ENCODE data around the gene IL20RB.
"Not testable (repeated sequence)": the region's sequence is repeated elsewhere in the genome, so short reads cannot be mapped to it uniquely, and the experiment has no call there.

IL20RB gene

DNA sequence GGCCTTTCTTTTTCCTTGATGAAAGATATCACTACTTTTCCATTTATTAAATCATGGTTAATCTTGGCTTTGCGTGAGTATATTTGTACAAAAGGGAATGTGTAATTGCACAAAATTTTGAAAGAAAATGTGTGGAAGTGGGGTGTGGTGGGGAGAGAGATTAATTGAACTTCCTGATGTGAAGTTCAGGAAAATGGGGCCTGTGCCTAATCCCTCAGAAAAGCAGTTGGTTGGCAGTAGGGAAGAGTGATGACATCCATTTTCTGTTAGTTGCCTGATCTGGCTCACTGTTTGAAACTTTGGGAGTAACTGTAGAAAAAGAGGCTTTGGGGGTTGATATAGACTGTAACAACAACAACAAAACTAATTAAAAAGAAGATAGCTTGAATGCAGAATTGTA lies 10.8 kb upstream of the IL20RB start:
- no peak for DNase-seq

DNA sequence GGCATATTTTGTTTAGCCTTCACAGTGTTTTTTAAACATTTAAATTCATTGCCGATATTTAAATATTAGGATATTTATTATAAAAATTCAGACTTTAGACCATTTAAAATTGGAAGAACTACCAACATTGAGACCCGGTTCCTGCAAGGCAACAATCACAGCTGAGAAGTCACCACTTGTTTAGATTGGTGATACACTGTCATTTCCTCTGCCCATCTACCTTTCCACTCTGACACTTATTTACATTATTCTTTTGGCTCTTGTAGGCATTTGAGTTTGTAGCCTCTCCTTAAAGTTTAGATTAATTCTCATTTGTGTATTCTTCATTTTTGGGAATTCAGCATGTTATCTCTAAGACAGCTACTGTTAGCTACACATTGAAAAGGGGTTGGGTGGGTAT lies 10.3 kb upstream of the IL20RB start:
- DNase-seq: no peak

DNA sequence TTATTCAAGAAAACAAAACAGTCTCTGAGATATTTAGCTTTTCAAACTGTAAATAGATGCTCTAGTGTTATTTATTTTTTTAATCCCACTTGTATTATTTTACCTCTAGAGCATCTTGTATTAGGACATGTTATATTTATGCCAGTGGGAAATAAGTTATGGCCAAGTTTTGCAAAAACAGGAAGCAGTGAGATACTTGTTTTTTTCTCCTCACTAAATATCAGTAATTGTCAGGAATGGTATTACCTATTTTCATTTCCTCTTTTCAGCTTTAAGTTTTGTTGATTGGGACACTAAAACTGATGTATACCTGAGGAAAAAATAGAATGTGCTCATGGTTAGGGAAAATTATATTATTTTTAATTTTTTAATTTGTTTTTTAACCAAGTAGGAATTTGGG lies 8.6 kb upstream of the IL20RB start:
- no peak for DNase-seq

- DNase-seq: no peak
Measured at GRCh38 chr3:136949708-136950107, 8.1 kb upstream of the IL20RB start.

- no peak for DNase-seq
Measured at GRCh38 chr3:136950623-136951022, 7.2 kb upstream of the IL20RB start.

DNA sequence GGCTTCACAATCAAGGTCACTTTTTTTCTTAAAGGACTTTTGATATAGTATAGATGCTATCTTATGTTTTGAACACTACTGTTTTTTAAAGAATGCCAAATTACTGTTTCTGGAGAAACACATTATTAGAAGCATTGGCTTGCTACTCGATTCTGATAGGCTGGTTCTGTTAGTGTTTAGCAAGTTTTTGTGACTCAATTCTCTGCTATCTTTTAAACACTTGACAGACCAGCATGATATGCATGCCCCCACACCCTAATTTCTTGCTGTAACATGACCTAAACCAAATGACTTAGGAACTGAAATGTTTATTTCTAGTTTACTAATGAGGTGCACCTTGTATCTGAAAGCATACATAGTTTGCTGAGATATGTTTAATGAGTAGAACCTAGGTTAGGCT lies 5.5 kb upstream of the IL20RB start:
- no peak for DNase-seq

DNA sequence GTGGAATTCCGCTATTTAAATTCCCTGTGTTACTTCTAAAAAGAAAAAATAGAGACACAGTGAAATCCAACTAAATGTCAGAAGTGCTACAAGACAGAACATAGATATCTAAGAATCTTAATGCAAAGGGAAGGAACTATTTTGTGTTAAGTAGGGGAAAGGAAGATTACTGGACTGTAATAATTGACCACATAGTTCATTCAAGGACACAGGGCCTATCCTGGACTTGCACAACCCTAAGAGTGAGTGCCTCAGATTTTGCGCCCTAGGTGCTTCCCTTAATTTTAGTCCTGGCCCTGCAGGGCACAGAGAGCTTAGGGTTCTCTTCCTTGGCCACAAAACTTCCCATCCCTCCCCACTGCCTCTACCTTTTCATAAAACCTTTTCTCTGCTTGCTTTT lies 3.5 kb upstream of the IL20RB start:
- no peak for DNase-seq

DNA sequence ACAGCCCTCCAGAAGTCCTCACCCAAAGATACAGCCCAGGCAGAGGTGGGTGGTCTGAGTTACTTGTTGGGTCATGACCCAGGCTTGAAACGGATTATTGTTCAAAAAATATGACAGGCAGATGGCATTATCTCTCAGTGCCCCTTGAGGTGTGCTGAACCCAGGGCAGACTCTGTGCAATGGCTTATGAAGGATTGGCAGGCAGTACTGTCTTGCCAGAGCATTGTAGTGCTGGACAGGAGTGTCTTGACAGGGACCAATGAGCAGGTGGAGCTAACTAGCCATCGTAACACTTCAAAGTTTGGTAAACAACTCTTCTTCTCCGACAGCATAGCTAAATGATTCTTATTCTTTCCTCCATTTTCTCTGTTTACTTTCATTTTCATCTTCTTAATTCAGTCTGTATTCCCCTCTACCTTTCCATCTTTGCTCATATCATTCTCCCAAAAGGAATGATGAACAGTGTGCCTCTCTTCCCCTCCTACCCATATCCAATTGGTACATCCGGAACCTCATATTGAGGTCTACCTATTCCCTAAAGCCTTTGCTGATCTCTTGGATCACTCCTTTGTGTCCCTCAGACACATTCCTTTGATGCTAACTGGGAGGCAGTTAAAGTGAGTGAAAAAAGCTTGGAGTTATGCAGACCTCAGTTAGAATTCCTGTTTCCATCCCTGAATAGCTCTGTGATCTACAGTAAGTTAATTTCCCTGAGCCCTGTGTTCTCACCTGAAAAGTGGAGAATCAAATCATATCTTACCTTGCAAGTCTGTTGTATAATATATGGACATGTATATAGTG lies 2.6 kb upstream of the IL20RB start:
- DNase-seq: no peak

GRCh38 chr3:136955813-136956212 lies 2.0 kb upstream of the IL20RB start:
- DNase-seq: no peak

- DNase-seq: no peak
Measured at GRCh38 chr3:136956971-136957370, 812 bp upstream of the IL20RB start.

DNA sequence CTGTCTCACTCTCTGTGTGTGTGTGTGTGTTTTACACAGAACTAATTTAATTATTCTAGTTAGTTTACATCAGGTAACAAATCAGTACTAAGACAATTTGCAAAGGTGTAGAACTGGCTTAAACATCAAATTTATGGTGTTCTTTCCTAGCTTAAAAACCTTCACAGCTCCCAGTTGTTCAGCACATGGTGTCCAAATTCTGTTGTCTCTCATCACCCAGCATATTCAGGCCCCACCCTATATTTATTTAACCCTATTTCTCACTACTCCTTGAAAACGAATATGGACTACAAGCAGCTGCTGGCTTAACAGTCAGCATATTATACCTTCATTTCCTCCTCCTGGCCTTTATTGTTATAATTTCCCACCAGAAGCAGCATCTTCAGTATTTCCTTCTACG lies 1.2 kb downstream of the IL20RB start:
- no peak for DNase-seq

- DNase-seq: no peak
Measured at GRCh38 chr3:136959599-136959998, 1.8 kb downstream of the IL20RB start.

DNA sequence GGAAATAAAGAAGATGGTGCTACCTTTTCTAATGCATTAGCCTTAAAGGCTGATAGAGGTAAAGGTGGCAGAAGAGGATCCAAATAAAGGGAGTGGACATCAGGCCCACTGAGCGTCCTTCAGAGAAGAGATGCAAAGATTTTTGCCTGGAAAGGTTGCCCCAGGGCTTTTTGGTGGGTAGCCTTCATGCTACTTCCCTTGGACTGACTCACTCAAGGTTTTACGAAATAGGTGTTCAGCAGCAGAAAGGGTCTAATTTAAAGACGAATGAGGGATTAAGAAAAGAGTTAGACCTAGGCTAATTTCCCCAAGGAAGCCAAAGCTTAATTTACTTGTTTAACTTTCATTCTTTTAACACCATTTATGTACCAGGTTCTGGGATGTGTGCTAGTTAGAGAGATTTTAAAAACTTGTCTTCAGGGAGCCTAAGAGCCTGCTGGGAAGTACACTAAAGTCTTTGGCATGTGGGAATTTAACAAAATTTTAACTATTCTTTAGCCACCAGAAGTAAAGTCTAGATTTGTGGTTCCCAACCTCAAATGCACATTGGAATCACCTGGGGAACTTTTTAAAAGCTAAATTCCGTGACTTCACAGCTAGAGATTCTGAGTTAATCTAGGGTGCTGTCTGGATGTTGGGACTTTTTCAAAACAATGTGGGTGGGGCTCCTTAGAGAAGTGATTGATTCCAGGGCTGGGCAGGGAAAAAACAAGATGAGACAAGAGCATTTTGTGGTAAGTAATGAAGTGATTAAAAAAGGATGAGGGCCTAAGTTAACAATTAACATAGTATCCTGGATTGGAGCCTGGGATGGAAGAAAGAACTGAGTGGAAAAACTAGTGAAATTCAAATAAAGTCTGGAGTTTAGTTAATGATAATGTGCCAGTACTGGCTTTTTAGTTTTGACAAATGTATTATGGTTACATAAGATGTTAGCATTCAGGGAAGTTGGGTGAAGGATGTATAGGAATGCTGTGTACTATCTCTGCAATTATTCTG lies 3.4 kb downstream of the IL20RB start:
- no peak for DNase-seq

GRCh38 chr3:136962927-136963326 lies 5.1 kb downstream of the IL20RB start:
- no peak for DNase-seq

DNA sequence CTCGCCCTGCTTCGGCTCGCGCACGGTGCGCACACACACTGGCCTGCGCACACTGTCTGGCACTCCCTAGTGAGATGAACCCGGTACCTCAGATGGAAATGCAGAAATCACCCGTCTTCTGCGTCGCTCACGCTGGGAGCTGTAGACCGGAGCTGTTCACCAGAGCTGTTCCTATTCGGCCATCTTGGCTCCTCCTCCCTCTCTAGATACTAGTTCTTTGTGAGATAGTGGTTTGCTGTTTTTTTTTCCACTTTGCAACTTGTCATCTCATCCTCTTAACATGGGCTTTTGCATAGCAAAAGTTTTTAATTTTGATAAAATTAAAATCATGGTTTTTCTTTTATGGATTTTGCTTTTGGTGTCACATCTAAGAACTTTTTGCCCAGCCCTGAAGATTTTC lies 11.8 kb downstream of the IL20RB start:
- not testable (repeated sequence) for DNase-seq

DNA sequence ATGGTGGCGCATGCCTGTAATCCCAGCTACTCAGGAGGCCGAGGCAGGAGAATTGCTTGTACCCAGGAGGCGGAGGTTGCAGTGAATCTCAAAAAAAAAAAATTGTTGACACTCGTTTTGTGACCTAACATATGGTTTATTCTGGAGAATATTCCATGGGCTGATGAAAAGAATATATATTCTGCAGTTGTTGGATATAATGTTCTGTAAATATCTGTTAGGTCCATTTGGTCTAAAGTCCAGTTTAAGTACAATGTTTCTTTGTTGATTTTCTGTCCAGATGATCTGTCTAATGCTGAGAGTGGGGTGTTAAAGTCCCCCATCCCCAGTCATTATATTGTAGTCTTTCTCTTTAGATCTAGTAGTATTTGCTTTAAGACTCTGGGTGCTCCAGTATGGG lies 15.6 kb downstream of the IL20RB start:
- no peak for DNase-seq

DNA sequence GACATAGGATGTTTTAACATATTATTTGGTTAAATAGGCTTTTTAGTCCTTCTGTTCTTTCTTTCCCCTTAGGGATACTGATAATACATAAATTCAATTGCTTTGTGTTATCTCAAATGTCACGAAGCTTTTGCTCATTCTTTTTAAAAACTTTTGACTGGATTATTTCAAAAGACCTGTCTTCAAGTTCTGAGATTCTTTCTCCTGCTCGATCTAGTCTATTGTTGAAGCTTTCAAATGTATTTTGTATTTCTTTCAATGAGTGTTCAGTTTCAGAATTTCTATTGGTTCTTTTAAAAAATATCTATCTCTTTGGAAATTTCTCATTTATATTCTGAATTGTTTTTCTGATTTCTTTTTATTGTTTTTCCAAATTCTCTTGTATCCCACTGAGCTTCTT lies 16.9 kb downstream of the IL20RB start:
- no peak for DNase-seq

DNA sequence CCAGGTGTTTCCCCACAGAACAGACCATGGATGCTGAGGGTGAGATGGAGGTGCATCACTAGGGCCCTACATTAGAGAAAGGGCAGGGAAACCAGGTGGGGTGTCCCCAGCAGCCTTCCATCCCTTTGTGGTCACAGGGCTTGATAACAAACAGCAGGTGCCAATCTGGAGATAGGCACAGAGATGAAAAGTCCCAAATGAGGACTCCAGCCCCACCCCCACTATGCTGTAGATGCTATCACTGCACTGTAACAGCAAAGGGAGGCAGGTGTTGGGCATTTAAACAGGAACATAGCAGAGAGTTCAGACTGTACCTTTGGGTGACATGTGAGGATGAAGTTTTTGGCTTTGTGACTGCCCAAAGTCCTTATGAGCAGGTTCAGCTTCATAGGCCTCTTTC lies 21.4 kb downstream of the IL20RB start:
- DNase-seq: no peak

- DNase-seq: no peak
Measured at GRCh38 chr3:136979684-136980083, 21.9 kb downstream of the IL20RB start.

GRCh38 chr3:136982033-136982432 lies 24.2 kb downstream of the IL20RB start:
- DNase-seq: no peak

- no peak for DNase-seq
Measured at GRCh38 chr3:136982520-136983138, 24.8 kb downstream of the IL20RB start.

- no peak for DNase-seq
Measured at GRCh38 chr3:136984837-136985236, 27.1 kb downstream of the IL20RB start.

DNA sequence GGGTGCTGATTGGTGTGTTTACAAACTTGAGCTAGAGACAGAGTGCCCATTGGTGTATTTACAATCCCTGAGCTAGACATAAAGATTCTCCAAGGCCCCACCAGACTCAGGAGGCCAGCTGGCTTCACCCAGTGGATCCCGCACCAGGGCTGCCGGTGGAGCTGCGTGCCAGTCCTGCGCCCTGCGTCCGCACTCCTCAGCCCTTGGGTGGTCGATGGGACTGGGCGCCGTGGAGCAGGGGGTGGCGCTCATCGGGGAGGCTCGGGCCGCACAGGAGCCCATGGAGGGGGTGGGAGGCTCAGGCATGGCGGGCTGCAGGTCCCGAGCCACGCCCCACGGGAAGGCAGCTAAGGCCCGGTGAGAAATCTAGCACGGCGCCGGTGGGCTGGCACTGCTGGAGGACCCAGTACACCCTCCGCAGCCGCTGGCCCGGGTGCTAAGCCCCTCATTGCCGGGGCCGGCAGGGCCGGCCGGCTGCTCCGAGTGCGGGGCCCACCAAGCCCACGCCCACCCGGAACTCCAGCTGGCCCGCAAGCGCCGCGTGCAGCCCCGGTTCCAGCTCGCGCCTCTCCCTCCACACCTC lies 29.7 kb downstream of the IL20RB start:
- DNase-seq: not testable (repeated sequence)
